HTERT RPE-1 (cell line): Measurements from ENCODE around the gene KCTD12.
"Not testable (repeated sequence)": the region's sequence is repeated elsewhere in the genome, so short reads cannot be mapped to it uniquely, and the experiment has no call there.

ENCODE experiments used
- in situ Hi-C: fragments of 300-500 bp; cut with MboI; formaldehyde crosslinking; loops from 4 replicates; pipeline ENCODE4 v1.14.3; 2020; ENCODE audit warnings: low sequenced_read_pairs

Gene KCTD12

GRCh38 chr13:76886292-76887075, at the start of gene KCTD12:
Gene KCTD12, minus strand, starts transcription at chr13:76886405. Its CDS starts 257 bp downstream, at chr13:76886148.
- in situ Hi-C loops, result no loop called here

DNA sequence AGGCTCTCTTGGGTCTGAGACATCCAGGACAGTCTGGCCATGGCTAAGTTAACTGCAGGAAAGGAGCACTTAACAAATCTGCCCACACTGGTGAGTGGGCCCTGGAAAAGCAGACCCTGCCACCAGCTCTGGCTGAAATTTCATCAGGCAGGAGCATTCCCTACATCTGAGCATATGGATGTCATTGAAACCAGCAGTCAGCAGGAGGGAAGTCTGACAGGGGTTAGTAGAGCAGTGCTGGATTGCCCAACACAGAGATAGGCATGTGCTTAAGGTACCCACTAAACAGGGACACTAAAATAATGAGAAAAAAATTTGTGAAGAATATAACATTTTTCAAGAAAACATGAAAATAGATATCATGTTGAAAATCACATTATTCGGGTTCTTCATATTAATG, 48.5 kb upstream of the KCTD12 start:
- in situ Hi-C loops, result no loop called here

DNA sequence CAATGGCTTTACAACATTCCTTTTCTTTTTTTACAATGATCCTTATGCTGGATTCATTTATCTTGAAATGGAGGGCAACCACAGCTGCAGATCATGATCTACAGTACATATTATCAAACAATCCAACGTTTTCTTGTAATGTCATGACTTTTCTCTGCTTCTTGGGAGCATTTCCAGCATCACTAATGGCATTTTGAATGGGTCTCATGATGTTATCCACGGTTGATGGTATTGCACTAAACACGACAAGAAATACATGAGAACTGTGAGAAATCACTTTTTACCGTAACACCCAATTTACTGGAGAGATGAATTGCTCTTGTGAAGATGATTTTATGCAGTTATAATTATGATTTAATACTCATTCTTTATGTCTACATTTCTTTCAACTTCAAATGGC, 45.9 kb upstream of the KCTD12 start:
- in situ Hi-C loops, result no loop called here

GRCh38 chr13:76929851-76930374, 43.7 kb upstream of the KCTD12 start:
- in situ Hi-C loops, result no loop called here

DNA sequence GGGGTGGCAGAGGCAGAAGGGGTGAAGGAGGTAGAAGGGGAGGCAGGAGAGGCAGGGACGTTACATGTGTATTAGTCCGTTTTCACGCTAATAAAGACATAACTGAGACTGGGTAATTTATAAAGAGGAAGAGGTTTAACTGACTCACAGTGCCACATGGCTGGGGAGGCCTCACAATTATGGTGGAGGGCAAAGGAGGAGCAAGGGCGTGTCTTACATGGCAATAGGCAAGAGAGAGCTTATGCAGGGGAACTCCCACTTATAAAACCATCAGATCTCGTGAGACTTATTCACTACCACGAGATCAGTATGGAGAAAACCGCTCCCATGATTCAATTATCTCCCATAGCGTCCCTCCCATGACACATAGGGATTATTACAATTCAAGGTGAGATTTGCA, 43.1 kb upstream of the KCTD12 start:
- in situ Hi-C loops, result no loop called here

DNA sequence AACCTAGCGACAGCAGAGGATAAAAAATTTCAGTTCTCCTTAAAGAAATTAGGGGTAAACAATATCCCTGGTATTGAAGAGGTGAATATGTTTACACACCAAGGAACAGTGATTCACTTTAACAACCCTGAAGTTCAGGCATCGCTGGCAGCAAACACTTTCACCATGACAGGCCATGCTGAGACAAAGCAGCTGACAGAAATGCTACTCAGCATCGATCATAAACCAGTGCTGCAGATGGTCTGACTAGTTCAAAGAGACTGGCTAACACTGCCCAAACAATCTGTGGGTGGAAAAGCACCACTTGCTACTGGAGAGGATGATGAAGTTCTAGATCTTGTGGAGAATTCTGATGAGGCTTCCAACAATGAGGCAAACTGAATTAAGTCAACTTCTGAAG, 42.3 kb upstream of the KCTD12 start:
- in situ Hi-C loops, result no loop called here

DNA sequence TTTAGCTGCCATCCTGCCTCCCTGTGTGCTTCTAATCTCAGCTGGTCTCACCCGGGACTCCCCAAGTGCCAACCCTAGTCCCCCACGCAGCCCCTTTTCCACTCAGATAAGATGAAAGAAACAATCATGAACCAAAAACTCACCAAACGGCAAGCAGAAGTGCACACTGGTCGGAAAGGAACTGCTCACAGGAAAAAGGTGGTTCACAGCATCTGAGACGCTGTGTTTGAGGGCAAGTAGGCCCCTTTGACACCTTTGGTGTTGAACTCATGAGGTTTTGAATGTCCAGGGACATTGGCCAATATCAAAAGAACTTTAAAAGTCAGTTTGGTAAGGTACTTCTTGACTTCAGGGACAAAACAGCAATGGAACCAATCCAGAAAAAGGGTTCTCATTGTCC, 41.8 kb upstream of the KCTD12 start:
- in situ Hi-C loops, result no loop called here

DNA sequence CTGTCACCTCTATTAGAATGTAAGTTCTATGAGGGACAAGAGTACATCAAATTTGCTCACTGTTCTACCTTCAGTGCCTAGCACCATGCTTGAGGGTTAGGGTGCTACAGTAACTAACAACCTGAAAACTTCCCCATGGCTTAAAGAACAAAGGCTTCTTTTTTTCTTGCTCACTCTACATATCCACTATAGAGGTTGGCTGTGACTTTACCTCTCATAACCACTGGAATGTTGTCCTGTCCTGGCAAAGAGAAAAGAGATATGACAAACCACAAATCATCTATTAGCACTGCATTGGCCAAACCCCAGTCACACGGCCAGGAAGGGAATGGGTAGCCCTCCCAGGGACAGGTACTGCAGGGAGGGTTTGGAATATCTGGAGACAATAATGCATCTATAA, 38.9 kb upstream of the KCTD12 start:
- in situ Hi-C loops, result no loop called here

GRCh38 chr13:76921516-76921915, 35.3 kb upstream of the KCTD12 start:
- in situ Hi-C loops, result no loop called here

DNA sequence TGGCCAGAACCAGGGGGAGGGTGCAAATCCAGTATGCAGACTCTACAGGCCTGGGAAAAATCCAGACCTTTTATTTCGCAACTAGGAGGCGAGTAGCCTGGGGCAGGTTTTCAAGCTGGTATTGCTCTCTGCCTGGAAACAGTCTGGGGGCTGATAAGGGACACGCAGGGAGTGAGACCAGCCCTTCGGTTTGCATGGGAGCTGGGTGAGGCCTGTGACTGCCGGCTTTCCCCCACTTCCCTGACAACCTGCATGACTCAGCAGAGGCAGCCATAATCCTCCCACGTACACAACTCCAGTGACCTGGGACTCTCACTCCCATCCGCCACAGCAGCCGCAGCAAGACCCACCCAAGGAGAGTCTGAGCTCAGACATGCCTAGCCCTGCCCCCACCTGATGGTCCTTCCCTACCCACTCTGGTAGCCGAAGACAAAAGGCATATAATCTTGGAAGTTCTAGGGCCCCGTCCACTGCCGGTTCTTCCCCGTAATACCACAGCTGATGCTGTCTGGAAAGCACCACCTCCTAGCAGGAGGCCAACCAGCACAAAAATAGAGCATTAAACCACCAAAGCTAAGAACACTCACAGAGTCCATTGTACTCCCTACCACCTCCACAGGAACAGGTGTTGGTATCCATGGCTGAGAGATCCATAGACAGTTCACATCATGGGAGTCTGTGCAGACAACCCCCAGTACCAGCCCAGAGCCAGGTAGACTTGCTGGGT, 31.7 kb upstream of the KCTD12 start:
- in situ Hi-C loops, result not testable (repeated sequence)

GRCh38 chr13:76917095-76917494, 30.9 kb upstream of the KCTD12 start:
- in situ Hi-C loops, result no loop called here

DNA sequence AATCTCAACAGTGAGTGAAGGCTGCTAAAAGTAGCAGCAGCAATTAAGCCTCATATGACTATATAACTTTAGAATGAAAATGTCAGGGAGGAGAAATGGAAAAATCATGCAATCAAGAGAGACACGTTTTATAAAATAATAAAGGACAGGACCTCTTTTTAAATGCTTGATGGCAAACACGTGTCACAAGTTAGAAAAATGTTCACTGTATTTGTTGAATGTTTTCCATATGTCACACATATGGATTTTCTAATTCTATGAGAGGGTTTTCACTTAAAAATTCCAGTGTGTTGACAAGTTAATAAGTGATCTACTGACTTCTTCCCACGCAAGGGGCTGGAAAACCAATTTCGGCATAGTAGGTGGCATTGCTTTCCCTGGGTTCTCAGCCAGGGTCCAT, 27.7 kb upstream of the KCTD12 start:
- in situ Hi-C loops, result no loop called here

- in situ Hi-C loops, result no loop called here
These were observed 26.3 kb upstream of the KCTD12 start for GRCh38 chr13:76912476-76912875.

- in situ Hi-C loops, result no loop called here
These were observed 18.3 kb upstream of the KCTD12 start for GRCh38 chr13:76904507-76904906.

DNA sequence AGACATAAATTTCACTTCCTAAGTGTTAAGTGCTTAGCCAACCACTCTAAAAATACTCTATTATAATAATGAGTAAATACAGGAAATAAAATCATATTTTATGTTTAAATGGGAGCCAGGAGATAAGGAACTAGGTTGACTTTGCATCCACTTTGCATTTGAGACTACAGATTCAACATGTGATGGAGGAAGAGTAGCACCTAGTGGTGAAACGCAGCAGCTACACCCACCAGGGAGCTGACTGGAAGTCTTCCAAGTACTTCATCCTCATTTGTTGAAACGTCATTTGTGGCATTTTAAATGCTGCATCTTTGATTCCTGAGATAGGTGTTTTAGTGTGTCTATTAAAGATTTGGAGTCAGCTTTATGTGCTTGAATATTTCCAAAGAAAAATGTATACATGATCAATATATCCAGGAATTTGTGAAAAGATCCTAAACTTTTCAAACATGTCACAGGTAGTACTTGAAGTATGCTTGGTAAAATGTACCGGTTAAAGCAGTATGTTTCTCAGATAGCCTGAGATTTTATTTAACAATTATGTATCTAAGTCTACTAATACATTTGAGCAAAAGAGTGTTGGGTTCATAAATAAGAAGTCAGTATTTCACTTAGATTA, 17.4 kb upstream of the KCTD12 start:
- in situ Hi-C loops, result no loop called here

- in situ Hi-C loops, result not testable (repeated sequence)
These were observed 12.9 kb upstream of the KCTD12 start for GRCh38 chr13:76899066-76899465.

DNA sequence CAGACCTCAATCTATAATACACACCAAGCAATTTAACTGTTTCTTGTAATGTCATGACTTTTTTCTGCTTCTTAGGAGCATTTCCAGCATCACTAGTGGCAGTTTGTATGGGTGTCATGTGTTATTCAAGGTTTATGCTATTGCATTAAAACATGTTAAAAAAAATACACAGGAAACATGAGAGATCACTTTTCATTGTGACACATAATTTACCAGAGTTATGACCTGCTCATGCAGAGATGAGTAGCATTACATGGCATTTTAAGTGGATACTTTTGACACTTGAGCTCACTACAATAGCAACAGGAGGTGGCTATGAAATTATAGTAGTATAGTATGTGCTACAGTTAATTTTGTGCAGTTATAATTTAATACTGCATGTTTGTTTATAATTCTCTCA, 11.0 kb upstream of the KCTD12 start:
- in situ Hi-C loops, result not testable (repeated sequence)

GRCh38 chr13:76894401-76895110, 8.4 kb upstream of the KCTD12 start:
- in situ Hi-C loops, result no loop called here

DNA sequence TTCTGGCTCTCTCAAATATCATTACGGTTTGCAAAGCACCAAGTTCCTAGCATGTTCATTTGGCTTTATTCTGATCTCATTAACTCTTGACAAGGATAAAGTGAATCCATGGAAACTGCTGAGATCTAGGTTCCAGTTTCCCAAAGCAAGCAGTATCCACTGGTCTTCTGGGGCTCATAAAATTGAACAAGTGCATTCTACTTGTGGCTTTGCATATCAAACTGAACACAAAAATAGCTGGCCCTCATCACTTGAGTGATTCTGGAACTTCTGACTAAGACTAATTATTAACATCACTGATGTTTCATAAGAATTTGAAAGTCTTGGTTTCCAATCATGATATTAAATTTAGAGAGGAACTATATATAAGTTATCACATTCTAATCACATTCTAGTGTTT, 6.3 kb upstream of the KCTD12 start:
- in situ Hi-C loops, result no loop called here

GRCh38 chr13:76890021-76890420, 3.8 kb upstream of the KCTD12 start:
- in situ Hi-C loops, result no loop called here

DNA sequence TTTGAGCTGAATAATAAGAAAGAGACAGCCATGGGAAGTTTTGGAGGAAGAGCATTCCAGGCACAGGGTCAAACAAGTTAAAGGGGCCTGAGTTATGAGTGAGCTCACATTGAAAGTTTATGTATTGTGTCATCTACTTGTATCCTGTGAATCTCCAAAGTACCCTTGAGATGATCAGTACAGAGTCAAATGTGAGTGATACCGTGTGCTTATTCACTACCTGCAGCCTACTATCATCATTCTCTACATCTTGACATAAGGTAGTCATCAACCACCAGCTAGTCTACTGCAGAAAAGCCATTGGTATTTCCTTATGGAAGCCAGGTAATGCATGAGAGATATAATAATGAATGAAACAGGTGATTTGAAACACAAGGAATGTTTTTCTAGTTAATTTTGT, 3.0 kb upstream of the KCTD12 start:
- in situ Hi-C loops, result no loop called here
